ENCODE data around the gene FBXO40.

The FBXO40 gene, protein sequence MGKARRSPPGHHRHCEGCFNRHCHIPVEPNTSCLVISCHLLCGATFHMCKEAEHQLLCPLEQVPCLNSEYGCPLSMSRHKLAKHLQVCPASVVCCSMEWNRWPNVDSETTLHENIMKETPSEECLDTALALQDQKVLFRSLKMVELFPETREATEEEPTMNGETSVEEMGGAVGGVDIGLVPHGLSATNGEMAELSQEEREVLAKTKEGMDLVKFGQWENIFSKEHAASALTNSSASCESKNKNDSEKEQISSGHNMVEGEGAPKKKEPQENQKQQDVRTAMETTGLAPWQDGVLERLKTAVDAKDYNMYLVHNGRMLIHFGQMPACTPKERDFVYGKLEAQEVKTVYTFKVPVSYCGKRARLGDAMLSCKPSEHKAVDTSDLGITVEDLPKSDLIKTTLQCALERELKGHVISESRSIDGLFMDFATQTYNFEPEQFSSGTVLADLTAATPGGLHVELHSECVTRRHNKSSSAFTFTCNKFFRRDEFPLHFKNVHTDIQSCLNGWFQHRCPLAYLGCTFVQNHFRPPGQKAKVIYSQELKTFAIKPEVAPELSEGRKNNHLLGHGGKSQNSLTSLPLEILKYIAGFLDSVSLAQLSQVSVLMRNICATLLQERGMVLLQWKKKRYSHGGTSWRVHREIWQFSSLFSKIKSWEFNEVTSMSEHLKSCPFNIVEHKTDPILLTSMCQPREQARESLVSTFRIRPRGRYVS

DNA sequence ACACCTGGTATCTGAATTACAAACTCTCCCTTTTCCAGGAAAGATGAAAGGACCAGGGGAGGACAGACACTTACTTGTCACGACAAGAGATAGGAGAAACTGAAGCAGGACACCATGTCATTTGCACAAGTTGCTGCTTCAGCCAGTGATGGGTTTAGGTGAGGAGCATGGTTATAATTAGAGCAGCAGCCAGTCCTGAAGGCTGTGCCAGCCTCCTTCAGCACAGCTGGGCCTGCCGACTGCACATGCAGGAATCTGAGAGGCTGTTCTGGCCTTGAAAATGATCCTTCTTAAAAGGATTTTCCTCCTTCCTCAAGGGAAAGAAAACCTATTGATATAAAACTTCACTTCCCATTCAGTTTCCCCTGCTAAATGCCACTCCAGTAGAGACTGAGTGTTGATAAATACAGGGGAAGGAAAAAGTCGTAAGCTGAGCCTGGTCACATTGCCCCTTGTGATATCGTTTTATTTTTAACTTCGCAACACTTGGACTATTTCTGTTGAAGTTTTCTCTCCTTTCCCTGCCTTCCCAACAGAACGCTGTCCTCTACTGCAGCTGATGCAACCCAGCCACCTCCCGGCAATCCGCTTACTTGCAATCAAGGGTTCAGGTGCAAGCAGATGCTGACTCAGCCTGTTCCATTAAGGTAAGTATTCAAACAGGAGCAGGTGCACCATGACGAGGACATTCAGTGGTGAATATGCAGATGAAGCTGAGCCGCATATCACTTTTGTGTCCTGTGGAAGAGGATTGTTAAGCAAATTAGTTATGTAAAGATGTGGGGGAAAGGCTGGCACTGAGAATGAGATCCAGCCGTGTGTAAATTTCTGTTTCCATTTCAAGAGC, at the start of gene FBXO40:
FBXO40 (plus strand) TSS at position 524 of the 847 bp plus-strand sequence. CDS start 27,197 bp downstream, outside the sequence.
- Histone ChIP-seq H3K4me2 (peak within 1 kb of the TSS; percentile 77), H3K79me2 (ENCODE audit: insufficient read depth, low read depth) (no peaks in the 10 kb centered on the region), H3K27ac (peak within 1 kb of the TSS; percentile 62), H2AFZ (ENCODE audit: low read depth) (peak within 1 kb of the TSS; percentile 72), H3K36me3 (ENCODE audit: insufficient read depth) (no peaks in the 10 kb centered on the region), H3K4me1 (ENCODE audit: low read depth, poor library complexity, severe bottlenecking) (peaks cover 37% of the 10 kb centered on the region), H4K20me1 (ENCODE audit: insufficient read depth) (no peaks in the 10 kb centered on the region), H3K27me3 (ENCODE audit: insufficient read depth, low read depth) (no peaks in the 10 kb centered on the region), H3K9ac (peak within 1 kb of the TSS; percentile 45; the same call in 1 of the 2 replicates), H3K4me3 (IDR thresholded peaks at IDR 0.05; ENCODE audit: insufficient read depth, low read depth, low read length) (no peak within 1 kb of the TSS)
- TF ChIP-seq, protein P1, sequence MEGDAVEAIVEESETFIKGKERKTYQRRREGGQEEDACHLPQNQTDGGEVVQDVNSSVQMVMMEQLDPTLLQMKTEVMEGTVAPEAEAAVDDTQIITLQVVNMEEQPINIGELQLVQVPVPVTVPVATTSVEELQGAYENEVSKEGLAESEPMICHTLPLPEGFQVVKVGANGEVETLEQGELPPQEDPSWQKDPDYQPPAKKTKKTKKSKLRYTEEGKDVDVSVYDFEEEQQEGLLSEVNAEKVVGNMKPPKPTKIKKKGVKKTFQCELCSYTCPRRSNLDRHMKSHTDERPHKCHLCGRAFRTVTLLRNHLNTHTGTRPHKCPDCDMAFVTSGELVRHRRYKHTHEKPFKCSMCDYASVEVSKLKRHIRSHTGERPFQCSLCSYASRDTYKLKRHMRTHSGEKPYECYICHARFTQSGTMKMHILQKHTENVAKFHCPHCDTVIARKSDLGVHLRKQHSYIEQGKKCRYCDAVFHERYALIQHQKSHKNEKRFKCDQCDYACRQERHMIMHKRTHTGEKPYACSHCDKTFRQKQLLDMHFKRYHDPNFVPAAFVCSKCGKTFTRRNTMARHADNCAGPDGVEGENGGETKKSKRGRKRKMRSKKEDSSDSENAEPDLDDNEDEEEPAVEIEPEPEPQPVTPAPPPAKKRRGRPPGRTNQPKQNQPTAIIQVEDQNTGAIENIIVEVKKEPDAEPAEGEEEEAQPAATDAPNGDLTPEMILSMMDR (conservative IDR thresholded peaks at IDR 0.05; ENCODE audit: low read depth, low read length), result no peak

GRCh38 chr3:121545049-121545573, 48.1 kb upstream of the FBXO40 start:
- Histone ChIP-seq H3K79me2 (ENCODE audit: insufficient read depth, low read depth) (peaks cover 45% of the 10 kb centered on the region), H3K4me3 (IDR thresholded peaks at IDR 0.05; ENCODE audit: insufficient read depth, low read depth, low read length) (no peak overlapping the region), H3K27me3 (ENCODE audit: insufficient read depth, low read depth) (no peaks in the 10 kb centered on the region), H3K4me1 (ENCODE audit: low read depth, poor library complexity, severe bottlenecking) (peaks cover 28% of the 10 kb centered on the region), H4K20me1 (ENCODE audit: insufficient read depth) (no peaks in the 10 kb centered on the region), H3K27ac (peak overlapping the region; percentile 82), H3K9ac (peak overlapping the region; percentile 86), H2AFZ (ENCODE audit: low read depth) (peak overlapping the region; percentile 89), H3K36me3 (ENCODE audit: insufficient read depth) (no peaks in the 10 kb centered on the region), H3K4me2 (peak overlapping the region; percentile 87)
- TF ChIP-seq, protein P1 (conservative IDR thresholded peaks at IDR 0.05; ENCODE audit: low read depth, low read length), result no peak

- no peaks in the 10 kb centered on the region for H4K20me1 ChIP-seq (ENCODE audit: insufficient read depth)
- peak within 1 kb of the TSS; percentile 89 for H2AFZ ChIP-seq (ENCODE audit: low read depth)
- peak within 1 kb of the TSS; percentile 86 for H3K9ac ChIP-seq
- peak within 1 kb of the TSS; percentile 72 for H3K4me3 ChIP-seq (IDR thresholded peaks at IDR 0.05; ENCODE audit: insufficient read depth, low read depth, low read length)
- no peaks in the 10 kb centered on the region for H3K27me3 ChIP-seq (ENCODE audit: insufficient read depth, low read depth)
- H3K27ac ChIP-seq, result peak within 1 kb of the TSS; percentile 82
- H3K4me1 ChIP-seq (ENCODE audit: low read depth, poor library complexity, severe bottlenecking), result peaks cover 28% of the 10 kb centered on the region
- TF ChIP-seq, protein P1 (conservative IDR thresholded peaks at IDR 0.05; ENCODE audit: low read depth, low read length), result no peak
- peaks cover 45% of the 10 kb centered on the region for H3K79me2 ChIP-seq (ENCODE audit: insufficient read depth, low read depth)
- peak within 1 kb of the TSS; percentile 87 for H3K4me2 ChIP-seq
- no peaks in the 10 kb centered on the region for H3K36me3 ChIP-seq (ENCODE audit: insufficient read depth)
Observed at GRCh38 chr3:121545574-121546455, 47.4 kb upstream of the FBXO40 start, which contains the start of gene POLQ. TSS of gene POLQ (minus strand) at chr3:121545988. CDS start at chr3:121545877, 111 bp downstream.

Measured in KMS-11 (cell line).